ENCODE measurements around the gene ZSWIM5.
"Not testable (repeated sequence)": the region's sequence is repeated elsewhere in the genome, so short reads cannot be mapped to it uniquely, and the experiment has no call there.

ZSWIM5 gene

DNA sequence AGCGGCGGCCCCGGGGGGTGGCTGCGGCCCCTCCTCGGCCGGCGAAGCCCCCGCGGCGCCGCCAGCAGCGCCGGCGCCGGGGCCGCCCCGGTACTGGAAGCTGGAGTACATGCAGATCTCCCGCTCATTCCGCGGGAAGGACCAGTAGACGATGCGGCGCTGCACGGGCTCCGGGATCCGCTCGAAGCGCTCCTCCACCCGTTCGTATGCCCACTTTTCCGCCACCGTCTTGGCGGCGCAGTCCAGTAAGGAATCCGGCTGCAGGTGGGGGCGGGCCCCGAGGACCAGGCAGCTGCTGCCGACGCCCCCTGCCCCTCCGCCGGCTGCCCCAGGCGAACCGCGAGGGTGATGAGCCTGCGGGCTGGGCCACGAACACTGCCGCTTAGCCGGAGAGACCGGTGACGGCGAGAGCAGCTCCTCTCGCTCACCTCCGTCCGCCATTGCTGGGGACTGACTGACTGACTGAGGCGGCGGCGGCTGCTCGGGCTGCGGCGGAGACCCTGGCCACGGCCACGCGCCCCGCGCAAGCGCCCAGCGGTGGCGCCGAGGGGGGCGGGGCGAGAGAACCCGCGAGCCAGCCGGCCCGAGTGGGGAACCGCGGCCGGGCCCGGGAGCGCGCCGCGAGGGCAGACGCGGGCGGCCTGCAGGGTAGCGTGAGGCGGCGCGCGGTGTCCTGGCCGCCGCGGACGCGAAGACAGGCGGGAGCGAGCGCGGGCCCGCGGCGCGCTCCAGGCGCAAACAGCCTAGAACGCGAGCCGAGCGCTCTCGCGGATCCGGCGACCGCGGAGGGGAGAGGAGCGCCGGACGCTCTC lies at the start of gene ZSWIM5:
ZSWIM5 (minus strand) TSS at position 696 of the 812 bp plus-strand sequence; CDS start at position 441, 255 bp downstream.
- peak; percentile 87 for DNase-seq

DNA sequence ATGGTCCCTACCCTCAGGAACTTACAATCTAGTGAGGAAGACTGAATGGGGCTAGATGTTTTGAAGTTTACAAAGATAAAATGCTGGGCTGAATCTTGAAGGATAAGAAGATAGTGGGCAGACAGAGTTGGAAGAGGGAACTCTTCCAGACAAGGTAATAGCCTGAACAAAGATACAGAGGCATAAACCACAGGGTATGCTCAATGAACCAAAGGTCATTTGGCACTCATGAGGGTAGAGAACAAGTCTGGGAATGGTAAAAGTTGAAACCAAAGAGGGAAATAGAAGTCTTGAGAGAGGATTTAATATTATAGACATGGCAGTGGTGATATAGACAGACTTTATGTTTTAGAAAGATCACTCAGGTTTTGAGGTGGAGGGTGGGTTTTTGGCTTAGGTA lies 48.1 kb upstream of the ZSWIM5 start:
- no peak for DNase-seq

DNA sequence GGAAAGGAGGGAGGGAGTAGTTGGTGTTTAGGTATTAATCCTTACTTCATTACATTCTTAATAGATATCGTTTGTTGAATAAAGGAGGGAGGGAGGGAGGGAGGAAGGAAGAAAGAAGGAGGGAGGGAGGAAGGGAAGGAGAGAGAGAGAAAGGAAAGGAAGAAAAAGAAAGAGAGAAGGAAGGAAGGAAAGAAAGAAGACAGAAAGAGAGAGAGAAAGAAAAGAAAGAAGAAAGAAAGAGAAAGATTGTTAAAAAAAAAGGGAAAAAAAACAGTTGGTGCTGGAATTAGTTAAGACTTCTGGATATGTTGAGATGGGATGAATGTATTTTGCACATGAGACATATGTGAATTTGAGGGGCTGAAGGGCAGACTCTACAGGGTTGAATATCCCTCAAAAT lies 44.1 kb upstream of the ZSWIM5 start:
- no peak for DNase-seq

DNA sequence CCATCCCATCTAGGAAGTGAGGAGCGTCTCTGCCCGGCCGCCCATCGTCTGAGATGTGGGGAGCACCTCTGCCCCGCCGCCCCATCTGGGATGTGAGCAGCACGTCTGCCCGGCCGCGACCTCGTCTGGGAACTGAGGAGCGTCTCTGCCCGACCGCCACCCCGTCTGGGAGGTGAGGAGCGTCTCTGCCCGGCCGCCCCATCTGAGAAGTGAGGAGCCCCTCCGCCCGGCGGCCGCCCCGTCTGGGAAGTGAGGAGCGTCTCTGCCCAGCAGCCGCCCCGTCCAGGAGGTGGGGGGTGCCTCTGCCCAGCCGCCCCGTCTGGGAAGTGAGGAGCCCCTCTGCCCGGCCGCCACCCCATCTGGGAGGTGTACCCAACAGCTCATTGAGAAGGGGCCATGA lies 41.6 kb upstream of the ZSWIM5 start:
- not testable (repeated sequence) for DNase-seq

DNA sequence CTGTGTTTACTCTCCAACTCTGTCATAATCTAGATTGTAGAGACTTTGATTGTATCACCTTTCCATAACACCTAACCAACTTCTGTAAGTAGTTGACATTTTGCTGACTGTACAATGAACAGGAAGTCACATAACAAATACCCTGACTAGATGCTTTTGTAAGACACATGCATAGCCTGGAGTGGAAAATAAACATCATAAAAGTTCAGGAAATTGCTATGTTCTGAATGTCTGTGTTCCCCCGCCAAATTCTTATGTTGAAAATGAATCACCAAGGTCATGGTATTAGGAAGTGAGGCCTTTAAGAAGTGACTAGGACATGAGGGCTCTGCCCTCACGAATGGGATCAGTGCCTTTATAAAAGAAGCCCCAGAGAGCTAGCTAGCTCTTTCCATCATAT lies 40.4 kb upstream of the ZSWIM5 start:
- DNase-seq, result peak; percentile 43

DNA sequence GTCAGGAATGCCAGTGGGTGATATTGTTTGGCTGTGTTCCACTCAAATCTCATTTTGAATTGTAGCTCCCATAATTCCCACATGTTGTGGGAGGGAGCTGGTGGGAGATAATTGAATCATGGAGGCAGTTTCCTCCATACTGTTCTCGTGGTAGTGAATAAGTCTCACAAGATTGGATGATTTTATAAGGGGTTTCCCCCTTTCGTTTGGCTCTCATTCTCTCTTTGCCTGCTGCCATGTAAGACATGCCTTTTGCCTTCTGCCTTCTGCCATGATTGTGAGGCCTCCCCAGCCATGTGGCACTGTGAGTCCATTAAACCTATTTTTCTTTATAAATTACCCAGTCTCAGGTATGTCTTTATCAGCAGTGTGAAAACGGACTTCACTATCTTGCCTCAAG lies 40.0 kb upstream of the ZSWIM5 start:
- not testable (repeated sequence) for DNase-seq

DNA sequence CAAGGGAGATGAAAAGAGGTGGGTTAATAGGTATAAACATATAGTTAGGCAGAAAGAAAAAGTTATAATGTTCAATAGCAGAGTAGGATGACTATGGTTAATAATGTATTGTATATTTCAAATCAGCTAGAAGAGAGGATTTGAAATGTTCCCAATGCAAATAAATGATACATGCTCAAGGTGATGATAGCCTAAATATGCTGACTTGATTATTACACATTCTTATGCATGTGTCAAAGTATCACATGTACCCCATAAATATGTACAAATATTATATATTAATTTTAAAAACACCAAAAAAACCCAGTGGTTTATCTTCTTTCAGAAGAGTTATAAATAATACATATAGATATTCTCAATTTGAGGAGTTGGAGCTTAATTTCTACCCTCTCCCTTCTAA lies 38.3 kb upstream of the ZSWIM5 start:
- no peak for DNase-seq

DNA sequence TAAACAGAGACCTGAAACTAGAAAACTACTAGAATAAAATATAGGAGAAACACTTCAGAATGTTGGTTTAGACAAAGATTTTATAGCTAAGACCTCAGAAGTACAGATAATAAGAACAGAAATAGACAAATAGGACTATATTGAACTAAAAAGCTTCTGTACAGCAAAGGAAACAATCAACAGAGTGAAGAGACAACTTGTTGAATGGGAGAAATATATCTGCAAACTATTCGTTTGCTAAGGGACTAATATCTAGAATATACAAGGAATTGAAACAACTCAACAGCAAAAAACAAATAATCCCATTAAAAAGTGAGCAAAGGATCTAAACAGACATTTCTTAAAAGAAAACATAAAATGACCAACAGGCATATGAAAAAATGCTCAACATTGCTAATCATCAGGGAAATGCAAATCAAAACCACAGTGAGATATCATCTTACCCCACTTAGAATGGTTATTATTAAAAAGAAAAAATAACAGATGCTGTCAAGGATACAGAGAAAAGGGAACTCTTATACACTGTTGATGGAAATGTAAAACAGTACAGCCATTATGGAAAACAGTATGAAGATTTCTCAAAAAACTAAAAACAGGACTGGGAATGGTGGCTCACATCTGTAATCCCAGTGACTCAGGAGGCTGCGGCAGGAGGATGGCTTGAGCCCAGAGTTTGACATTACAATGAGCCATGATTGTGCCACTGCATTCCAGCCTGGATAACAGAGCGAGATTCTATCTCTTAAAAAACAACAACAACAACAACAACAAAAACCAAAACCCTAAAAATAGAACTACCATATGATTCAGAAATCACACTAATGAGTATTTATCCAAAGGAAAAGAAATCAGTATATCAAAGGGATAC lies 37.3 kb upstream of the ZSWIM5 start:
- DNase-seq, result no peak

DNA sequence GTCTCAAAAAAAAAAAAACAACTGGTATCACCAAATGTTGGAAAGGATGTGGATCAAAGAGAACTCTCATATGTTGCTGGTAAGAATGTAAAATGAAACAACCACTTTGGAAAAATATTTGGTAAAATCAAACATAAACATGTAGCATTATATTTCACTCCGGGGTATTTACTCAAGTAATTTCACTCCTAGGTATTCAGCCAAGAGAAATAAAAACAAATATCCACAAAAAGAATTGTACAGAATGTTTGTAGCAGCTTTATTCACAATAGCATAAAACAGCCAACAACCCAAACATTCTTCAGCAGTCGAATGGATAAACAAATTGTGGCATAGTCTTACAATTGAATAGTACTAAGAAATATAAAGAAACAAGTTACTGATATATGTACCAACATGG lies 32.4 kb upstream of the ZSWIM5 start:
- DNase-seq, result no peak

DNA sequence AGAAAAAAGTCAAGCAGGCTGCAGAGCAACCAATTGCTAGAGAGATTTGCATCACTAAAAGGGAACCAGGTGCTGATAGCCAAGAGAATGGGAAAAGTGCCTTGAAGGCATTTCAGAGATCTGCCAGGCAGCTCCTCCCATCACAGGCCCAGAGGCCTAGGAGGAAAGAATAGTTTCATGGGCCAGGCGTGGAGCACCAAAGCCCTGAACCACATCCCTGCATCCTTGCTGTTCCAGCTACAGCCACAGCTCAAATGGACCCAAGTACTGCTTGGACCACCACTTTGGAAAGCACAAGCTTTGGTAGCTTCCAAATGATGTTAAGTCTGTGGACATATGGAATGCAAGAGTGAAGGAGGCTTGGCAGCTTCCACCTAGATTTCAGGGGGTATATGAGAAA lies 29.7 kb upstream of the ZSWIM5 start:
- no peak for DNase-seq

DNA sequence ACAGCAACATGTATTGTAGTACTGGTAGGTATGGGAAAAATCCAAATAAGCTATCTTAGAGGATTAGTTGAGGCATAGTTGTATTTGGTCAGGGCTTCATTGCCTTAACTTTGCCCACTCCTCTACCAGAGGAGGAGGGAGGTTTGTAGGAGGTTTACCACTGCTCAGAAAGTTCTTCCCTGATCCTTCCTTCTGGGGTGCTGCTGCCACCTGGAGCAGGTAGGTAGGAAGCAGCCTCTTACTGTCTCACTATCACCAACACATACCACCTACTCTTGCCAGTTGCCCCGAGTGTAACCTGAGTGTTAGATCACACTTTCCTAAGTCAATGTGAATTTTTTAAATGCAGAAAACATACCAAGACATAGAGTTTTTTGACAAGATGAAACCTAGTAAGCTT lies 24.1 kb upstream of the ZSWIM5 start:
- no peak for DNase-seq

DNA sequence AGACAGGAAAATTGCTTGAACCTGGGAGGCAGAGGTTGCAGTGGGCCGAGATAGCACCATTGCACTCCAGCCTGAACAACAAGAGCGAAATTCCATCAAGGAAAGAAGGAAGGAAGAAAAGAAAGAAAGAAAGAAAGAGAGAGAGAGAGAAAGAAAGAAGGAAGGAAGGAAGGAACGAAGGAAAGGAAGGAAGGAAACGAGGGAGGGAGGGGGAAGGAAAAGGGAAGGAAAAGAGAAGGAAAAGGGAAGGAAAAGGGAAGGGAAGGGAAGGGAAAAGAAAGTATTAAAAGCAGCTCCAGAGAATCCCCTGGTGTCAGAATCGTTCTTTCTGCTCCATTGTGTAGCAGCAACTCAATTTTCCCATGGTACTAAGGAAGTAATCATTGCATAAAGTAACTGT lies 19.2 kb upstream of the ZSWIM5 start:
- DNase-seq, result no peak

DNA sequence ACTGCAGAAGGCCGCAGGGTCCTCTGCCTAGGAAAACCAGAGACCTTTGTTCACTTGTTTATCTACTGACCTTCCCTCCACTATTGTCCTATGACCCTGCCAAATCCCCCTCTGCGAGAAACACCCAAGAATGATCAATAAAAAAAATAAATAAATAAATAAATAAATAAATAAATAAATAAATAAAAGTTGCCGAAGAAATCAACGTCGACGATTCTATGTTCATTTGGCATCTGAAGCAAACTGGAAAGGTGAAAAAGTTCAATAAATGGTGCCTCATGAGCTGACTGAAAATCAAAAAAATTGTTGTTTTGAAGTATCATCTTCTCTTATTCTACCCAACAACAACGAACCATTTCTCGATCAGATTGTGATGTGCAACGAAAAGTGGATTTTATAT lies 17.3 kb upstream of the ZSWIM5 start:
- not testable (repeated sequence) for DNase-seq

DNA sequence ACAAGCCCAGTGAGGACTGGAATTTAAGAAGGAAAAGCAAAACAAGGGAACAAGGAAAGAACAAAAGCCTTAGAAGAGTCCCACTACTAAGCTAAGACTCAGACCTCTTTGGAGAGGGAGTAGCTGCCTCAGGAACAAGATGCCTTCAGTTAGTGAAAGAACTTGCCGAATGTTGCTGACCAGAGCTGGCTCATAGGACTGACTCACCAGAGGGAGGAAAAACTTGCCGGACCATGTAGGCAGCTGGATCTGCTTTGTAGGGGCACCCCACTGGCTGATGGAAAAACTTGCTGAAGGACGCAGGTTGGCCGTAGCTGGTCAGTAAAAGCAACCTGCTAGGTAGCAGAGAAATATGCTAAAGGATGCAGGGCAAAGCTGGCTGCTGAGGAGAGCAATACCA lies 15.3 kb upstream of the ZSWIM5 start:
- no peak for DNase-seq

DNA sequence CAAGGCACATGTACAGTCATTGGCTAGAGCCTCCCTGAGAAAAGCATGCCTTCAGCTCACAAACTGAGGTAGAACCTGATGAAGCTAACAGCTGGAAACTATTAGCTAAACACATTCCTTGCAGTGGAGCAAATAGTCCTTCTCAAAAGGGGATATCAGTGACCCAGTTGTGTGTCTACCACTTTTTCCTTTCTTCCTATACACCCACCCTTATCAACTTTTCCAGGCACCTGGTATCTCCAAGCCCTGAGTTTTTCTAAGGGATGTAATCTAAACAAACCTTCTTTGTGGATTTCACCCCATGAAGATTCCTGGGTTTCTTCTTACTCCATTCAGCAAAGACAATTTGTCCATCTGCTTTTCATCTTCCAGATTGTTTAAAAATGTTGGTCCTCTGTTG lies 10.5 kb upstream of the ZSWIM5 start:
- no peak for DNase-seq

DNA sequence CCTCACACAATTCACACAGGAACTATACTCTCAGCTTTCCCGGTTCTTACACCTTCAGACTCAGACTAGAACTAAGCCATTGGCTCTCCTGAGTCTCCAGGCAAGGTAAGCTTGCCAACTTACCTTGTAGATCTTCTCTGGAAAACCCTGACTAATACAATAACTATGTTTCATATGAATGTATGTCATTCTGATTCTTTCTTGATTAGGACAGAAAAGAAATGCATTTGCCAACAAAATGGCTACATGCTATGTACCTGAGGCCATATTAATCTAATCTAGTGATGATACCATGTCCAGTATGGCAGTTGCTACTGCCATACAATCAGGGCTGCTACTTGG lies 9.8 kb upstream of the ZSWIM5 start:
- no peak for DNase-seq

DNA sequence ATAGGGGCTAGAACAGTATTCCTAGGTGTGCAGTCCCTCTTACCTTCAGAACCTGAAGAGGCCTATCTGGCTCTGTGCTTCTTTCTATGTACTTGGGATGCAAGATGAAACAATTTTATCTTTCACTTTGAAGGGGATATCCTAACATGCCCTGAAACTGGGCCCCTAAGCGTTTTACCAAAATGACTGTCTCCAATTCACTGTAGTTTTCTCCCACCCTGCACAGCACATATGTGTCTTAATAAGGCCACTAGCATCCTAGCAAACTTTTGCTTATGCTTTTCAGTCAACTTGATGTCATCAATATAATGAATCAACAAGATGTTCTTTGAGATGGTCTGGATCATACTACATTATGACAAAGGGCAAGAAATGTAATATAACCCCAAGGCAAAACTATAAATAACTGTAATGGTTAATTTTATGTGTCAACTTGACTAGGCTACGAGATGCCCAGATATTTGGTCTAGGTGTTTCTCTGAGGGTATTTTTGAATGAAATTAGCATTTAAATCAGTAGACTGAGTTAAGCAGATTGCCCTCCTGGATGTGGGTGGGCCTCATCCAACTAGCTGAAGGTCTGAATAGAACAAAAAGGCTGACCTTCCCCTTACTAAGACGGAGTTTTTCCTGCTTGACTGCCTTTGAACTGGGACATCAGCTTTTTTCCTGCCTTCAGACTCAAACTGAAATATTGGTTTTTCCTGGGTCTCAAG lies 9.2 kb upstream of the ZSWIM5 start:
- DNase-seq, result no peak

DNA sequence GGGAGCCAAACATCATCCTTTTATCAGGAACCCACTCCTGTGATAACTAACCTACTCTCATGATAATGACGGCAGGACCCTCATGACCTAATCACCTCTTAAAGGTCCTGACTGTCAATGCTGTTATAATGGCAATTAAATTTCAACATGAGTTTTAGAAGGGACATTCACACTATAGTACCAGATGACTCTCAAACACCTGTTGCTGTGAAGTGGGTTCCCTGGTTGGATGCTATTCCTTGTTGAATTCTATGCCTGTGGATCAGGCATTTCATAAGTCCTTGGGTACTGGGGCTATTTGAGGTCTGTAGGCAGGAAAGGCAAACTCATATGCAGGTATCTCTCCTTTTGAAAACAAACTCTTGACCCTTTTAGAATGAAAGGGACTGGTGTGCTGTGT lies 7.5 kb upstream of the ZSWIM5 start:
- DNase-seq, result no peak

DNA sequence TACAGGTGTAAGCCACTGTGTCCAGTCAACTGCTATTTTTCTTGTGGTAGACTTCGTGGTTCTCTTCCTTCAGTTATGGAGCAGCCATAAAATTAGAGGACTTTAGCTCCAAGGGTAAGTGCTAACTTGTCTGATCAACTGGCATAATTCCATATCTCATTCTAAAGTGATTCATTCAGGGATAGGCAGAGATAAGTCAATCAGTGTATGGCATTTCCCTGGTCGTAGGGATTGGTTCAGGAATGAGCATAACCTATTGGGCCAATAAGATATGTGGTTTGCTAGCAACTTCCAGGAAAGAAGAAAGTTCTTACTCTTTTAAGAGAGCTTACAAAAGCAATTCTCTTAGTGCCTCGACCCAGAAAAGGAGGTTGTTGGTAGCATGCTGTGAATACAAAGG lies 4.7 kb upstream of the ZSWIM5 start:
- no peak for DNase-seq

DNA sequence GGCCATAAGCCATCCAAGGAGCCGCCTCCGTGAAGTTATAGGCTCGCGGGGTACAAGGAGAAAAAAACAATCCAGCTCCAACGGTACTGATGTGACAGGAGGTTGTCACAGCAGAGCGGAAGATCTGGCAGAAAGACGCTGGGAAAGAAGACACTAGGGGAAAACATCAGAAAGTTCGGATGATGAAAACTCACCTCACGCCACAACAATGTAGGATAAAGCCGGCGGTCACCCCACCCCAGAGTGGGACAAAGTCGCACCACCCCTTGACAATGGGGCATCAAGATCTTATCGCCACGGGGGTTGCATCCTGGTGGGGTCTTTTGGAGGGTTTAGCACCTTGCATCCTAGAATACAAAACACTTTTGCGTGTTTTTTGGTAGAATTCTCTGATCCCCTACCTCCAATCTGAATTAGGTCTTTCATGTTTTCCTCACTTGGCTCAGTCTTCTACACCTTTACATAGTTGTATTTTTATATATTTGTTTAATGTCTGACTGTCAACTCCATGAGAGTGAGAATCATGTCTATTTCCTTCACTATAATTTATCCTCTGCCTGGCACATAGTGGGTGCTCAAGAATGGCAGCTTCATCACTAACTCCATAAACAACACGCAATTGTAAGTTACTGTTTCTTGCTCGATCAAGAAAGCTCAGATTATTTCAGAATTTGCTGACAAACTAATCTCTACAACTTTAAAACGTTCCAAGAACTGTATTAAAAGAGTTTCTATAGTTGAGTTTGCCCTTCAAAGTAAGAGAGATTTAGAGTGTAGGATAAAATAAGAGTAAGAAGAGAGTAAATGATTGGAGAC lies 611 bp upstream of the ZSWIM5 start:
- DNase-seq, result no peak

DNA sequence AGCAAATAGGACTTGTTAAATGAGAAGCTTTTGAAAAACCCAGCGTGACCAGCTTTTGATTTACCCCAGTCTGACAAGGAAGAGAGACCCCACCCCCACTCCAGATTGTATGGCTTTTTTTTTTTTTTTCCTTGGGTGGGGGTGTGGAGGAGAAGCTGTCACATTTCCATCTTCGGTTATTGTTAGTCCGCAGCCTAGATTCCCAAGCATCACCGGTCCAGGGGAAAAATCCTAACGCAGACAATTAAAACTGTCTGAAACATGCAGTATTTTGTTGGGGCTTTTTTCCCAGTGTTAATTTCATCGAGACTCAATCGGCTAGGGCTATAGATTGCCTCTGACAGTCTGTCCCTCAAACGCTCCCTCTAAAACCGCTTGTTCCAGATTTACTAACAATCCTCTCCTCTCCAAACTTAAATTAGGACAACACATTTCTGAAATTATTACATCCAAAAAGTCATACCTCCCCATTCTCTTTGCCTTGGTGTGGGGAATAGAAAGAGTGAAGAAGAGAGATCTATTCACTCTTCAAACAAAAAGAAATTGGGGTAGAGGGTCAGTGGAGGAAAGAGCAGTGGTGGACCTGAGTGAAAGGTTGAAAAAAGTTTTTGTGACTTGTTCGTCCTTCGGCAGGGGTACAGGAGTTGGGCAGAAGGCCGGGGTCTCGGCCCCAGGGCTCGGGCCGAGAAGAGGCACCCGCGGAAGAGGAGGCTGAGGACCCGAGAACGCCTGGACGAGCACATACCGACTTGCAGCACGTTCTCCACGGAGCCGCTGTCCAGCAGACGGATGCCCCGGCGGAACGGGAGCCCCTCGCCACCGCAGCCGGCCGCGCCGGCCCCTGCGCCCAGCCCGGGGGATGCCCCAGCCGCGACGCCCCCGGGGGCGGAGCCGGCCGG lies 1.1 kb downstream of the ZSWIM5 start:
- peak; percentile 72 for DNase-seq

Data from NCI-H2029 (cell line).